GM23338 (cell line): ENCODE measurements around the gene UGT1A4. TPM values are rescaled to one million over a fixed set of nuclear protein-coding genes. Genes with fewer than 3 reads are reported as not detected.

Experiments
- ATAC-seq: fragments of 200-7000 bp; cut with Tn5 transposase; 3 replicates; pipeline ENCODE4 v1.9.1; 2020
- DNase-seq: peaks from one replicate; pipeline ENCODE4 v3.0.0-alpha.2; 2015; ENCODE audit warnings: low spot score
- H2AFZ ChIP-seq: fragments of 200-600 bp; sonication (generic); 2 replicates; pipeline ENCODE4 v1.8.0; 2016; ENCODE audit warnings: antibody characterized with exemption, mild to moderate bottlenecking, moderate library complexity
- H3F3A ChIP-seq: fragments of 200-600 bp; sonication (generic); replicated peaks from 2 replicates; pipeline ENCODE4 v1.8.0; 2017; ENCODE audit warnings: antibody characterized with exemption, mixed run types, low read depth
- H3K27ac ChIP-seq: fragments of 200-600 bp; sonication (generic); 2 replicates; pipeline ENCODE4 v1.6.1; 2016; ENCODE audit warnings: low read depth
- H3K27me3 ChIP-seq: fragments of 200-600 bp; sonication (generic); 2 replicates; pipeline ENCODE4 v1.8.0; 2016; ENCODE audit warnings: mild to moderate bottlenecking, mixed run types, moderate library complexity; ENCODE audit not compliant: insufficient read depth
- H3K36me3 ChIP-seq: fragments of 200-600 bp; sonication (generic); 2 replicates; pipeline ENCODE4 v1.8.0; 2016; ENCODE audit warnings: mild to moderate bottlenecking; ENCODE audit not compliant: insufficient read depth
- H3K4me1 ChIP-seq: fragments of 200-600 bp; sonication (generic); 2 replicates; pipeline ENCODE4 v1.8.0; 2016; ENCODE audit warnings: mild to moderate bottlenecking, moderate library complexity; ENCODE audit not compliant: insufficient read depth
- H3K4me2 ChIP-seq: fragments of 200-600 bp; sonication (generic); 2 replicates; pipeline ENCODE4 v1.7.1; 2017; ENCODE audit warnings: mixed run types
- H3K4me3 ChIP-seq: fragments of 200-600 bp; sonication (generic); 2 replicates; pipeline ENCODE4 v1.6.1; 2016; ENCODE audit warnings: mixed run types
- H3K79me2 ChIP-seq: fragments of 200-600 bp; sonication (generic); replicated peaks from 2 replicates; pipeline ENCODE4 v1.8.0; 2017; ENCODE audit warnings: mild to moderate bottlenecking; ENCODE audit not compliant: insufficient read depth
- H3K9me2 ChIP-seq: fragments of 200-600 bp; sonication (generic); 2 replicates; pipeline ENCODE4 v1.8.0; 2017; ENCODE audit not compliant: insufficient read depth
- H4K20me1 ChIP-seq: fragments of 200-600 bp; sonication (generic); replicated peaks from 2 replicates; pipeline ENCODE4 v1.8.0; 2017; ENCODE audit warnings: mild to moderate bottlenecking; ENCODE audit not compliant: insufficient read depth
- H3K27ac Mint-ChIP-seq: 2 replicates; pipeline ENCODE4 v1.8.0; 2020; ENCODE audit warnings: inconsistent platforms, mild to moderate bottlenecking, moderate library complexity, mixed read lengths
- H3K27me3 Mint-ChIP-seq: 3 replicates; pipeline ENCODE4 v1.8.0; 2022; ENCODE audit warnings: low read depth, mild to moderate bottlenecking, moderate library complexity, mixed read lengths, inconsistent platforms; ENCODE audit not compliant: insufficient read depth, poor library complexity
- H3K36me3 Mint-ChIP-seq: 3 replicates; pipeline ENCODE4 v1.8.0; 2021; ENCODE audit warnings: low read depth, mild to moderate bottlenecking, inconsistent platforms, moderate library complexity, mixed read lengths
- H3K4me1 Mint-ChIP-seq: 3 replicates; pipeline ENCODE4 v1.8.0; 2020; ENCODE audit warnings: mild to moderate bottlenecking, inconsistent platforms, mixed read lengths
- H3K4me3 Mint-ChIP-seq: 3 replicates; pipeline ENCODE4 v1.8.0; 2021; ENCODE audit warnings: moderate library complexity, mild to moderate bottlenecking, inconsistent platforms, mixed read lengths
- H3K9me3 Mint-ChIP-seq: 3 replicates; pipeline ENCODE4 v1.8.0; 2020; ENCODE audit warnings: moderate library complexity, mild to moderate bottlenecking, inconsistent platforms, mixed read lengths
- CREB1 ChIP-seq: fragments of 250-450 bp; sonication (Bioruptor Pico); IDR thresholded peaks from 2 replicates; pipeline ENCODE4 v1.5.0; 2020; ENCODE audit warnings: low read depth, mild to moderate bottlenecking, moderate library complexity
- ETS1 ChIP-seq: IDR thresholded peaks from 2 replicates; pipeline ENCODE4 v1.6.1; 2016; ENCODE audit warnings: antibody characterized with exemption
- EZH2 ChIP-seq: fragments of 200-600 bp; sonication (generic); IDR thresholded peaks from one replicate; pipeline ENCODE4 v1.8.0; 2017; ENCODE audit warnings: antibody characterized with exemption, mild to moderate bottlenecking, low read depth; ENCODE audit not compliant: unreplicated experiment
- EZH2phosphoT487 ChIP-seq: fragments of 200-600 bp; sonication (generic); IDR thresholded peaks from one replicate; pipeline ENCODE4 v1.8.1; 2018; ENCODE audit warnings: antibody characterized with exemption; ENCODE audit not compliant: unreplicated experiment
- JUNB ChIP-seq: IDR thresholded peaks from one replicate; pipeline ENCODE4 v1.6.1; 2016; ENCODE audit warnings: antibody characterized with exemption; ENCODE audit not compliant: unreplicated experiment
- NANOG ChIP-seq: IDR thresholded peaks from 2 replicates; pipeline ENCODE4 v1.6.1; 2016; ENCODE audit warnings: antibody characterized with exemption, borderline replicate concordance
- POLR2AphosphoS5 ChIP-seq: IDR thresholded peaks from 2 replicates; pipeline ENCODE4 v1.6.1; 2016; ENCODE audit warnings: antibody characterized with exemption, low read depth
- REST ChIP-seq: IDR thresholded peaks from one replicate; pipeline ENCODE4 v1.6.1; 2018; ENCODE audit warnings: antibody characterized with exemption; ENCODE audit not compliant: unreplicated experiment
- STAT1 ChIP-seq: IDR thresholded peaks from one replicate; pipeline ENCODE4 v1.6.1; 2016; ENCODE audit warnings: antibody characterized with exemption; ENCODE audit not compliant: unreplicated experiment
- ZNF114 ChIP-seq: fragments of 250-450 bp; sonication (Bioruptor Pico); IDR thresholded peaks from 2 replicates; pipeline ENCODE4 v1.5.0; 2020; ENCODE audit warnings: mild to moderate bottlenecking, moderate library complexity
- ZNF331 ChIP-seq: fragments of 250-450 bp; sonication (Bioruptor Pico); IDR thresholded peaks from 2 replicates; pipeline ENCODE4 v1.5.0; 2020; ENCODE audit warnings: low read depth, mild to moderate bottlenecking, moderate library complexity
- ZNF462 ChIP-seq: fragments of 250-450 bp; sonication (Bioruptor Pico); IDR thresholded peaks from 2 replicates; pipeline ENCODE4 v1.5.0; 2020; ENCODE audit warnings: mild to moderate bottlenecking, moderate library complexity
- polyA plus RNA-seq: library from polyadenylated mRNA; unstranded; fragments of >200 nt; fragmentation: Nextera tagmentation; extraction: Ambion mirVana; gene quantifications from 2 replicates; pipeline ENCODE4 v1.2.1, GENCODE V29; 2016
- total RNA-seq: library from RNA; depleted of rRNA; stranded (reverse); fragments of >200 nt; shearing (Covaris generic); gene quantifications from 2 replicates; pipeline ENCODE4 v1.2.3, GENCODE V29; 2014

Gene UGT1A4
- total and polyA plus RNA-seq, 2 experiments from 2014 or later, result not detected

- Histone ChIP-seq H3K27me3 (no peaks in the 10 kb centered on the region), H3K36me3 (no peaks in the 10 kb centered on the region), H3K9me2 (no peaks in the 10 kb centered on the region), H3K4me2 (no peak overlapping the region), H4K20me1 (no peaks in the 10 kb centered on the region), H3K4me1 (no peaks in the 10 kb centered on the region), H3K4me3 (no peak overlapping the region), H2AFZ (no peak overlapping the region), H3K79me2 (no peaks in the 10 kb centered on the region), H3F3A (no peaks in the 10 kb centered on the region), H3K27ac (no peak overlapping the region)
- no peaks in the 10 kb centered on the region; the same call in 2 of the 3 replicates for H3K4me1 Mint-ChIP-seq
- H3K4me3 Mint-ChIP-seq, result no peak overlapping the region
- no peak for DNase-seq
- no peaks in the 10 kb centered on the region; the same call in 2 of the 3 replicates for H3K36me3 Mint-ChIP-seq
- no peak for ATAC-seq
- TF ChIP-seq EZH2phosphoT487, result no peak
- TF ChIP-seq REST, result no peak
- no peak for TF ChIP-seq ZNF331 (CRISPR knock-in tag)
- H3K27me3 Mint-ChIP-seq, result peaks cover 11% of the 10 kb centered on the region
- H3K27ac Mint-ChIP-seq, result no peak overlapping the region
- peaks cover 12% of the 10 kb centered on the region for H3K9me3 Mint-ChIP-seq
Measured at GRCh38 chr2:233791883-233792329, 73.4 kb downstream of the UGT1A4 start.

- Histone ChIP-seq H4K20me1 (no peaks in the 10 kb centered on the region), H3K79me2 (no peaks in the 10 kb centered on the region), H2AFZ (no peak overlapping the region), H3K36me3 (no peaks in the 10 kb centered on the region), H3K4me3 (no peak overlapping the region), H3K9me2 (no peaks in the 10 kb centered on the region), H3K27me3 (no peaks in the 10 kb centered on the region), H3F3A (no peaks in the 10 kb centered on the region), H3K4me2 (no peak overlapping the region), H3K27ac (no peak overlapping the region), H3K4me1 (no peaks in the 10 kb centered on the region)
- Mint-ChIP-seq H3K4me1 (no peaks in the 10 kb centered on the region; the same call in 2 of the 3 replicates), H3K4me3 (no peak overlapping the region), H3K36me3 (no peaks in the 10 kb centered on the region; the same call in 2 of the 3 replicates), H3K27me3 (peaks cover 11% of the 10 kb centered on the region), H3K27ac (no peak overlapping the region), H3K9me3 (peaks cover 12% of the 10 kb centered on the region)
- DNase-seq (no peak), ATAC-seq (no peak)
- TF ChIP-seq ZNF331 (CRISPR knock-in tag) (no peak), JUNB (no peak), CREB1 (CRISPR knock-in tag) (no peak), STAT1 (no peak), EZH2 (no peak), ZNF114 (CRISPR knock-in tag) (no peak), POLR2AphosphoS5 (no peak), NANOG (no peak), ZNF462 (CRISPR knock-in tag) (no peak), EZH2phosphoT487 (no peak), ETS1 (no peak)
Measured at GRCh38 chr2:233792720-233793119, 74.2 kb downstream of the UGT1A4 start.
